B cell (primary cell): ENCODE data around the gene POC1B. TPM values are rescaled to one million over a fixed set of nuclear protein-coding genes. Genes with fewer than 3 reads are reported as not detected.

Source experiments
- ATAC-seq: fragments of 200-7000 bp; cut with Tn5 transposase; one replicate; pipeline ENCODE4 v1.10.0; 2021; ENCODE audit warnings: low read depth, mild to moderate bottlenecking, moderate number of reproducible peaks, moderate library complexity
- CTCF ChIA-PET: fragments of 350-600 bp; sonication (Branson Sonifier 250); formaldehyde crosslinking; loops from one replicate; lab custom pipeline; 2021; ENCODE audit warnings: antibody characterized with exemption, inconsistent platforms; lab: Charles Lee
- POLR2A ChIA-PET: fragments of 350-600 bp; sonication (Branson Sonifier 250); formaldehyde crosslinking; loops from one replicate; lab custom pipeline; 2021; ENCODE audit warnings: antibody characterized with exemption; lab: Charles Lee
- DNase-seq: peaks from one replicate; pipeline ENCODE4 v3.0.0; 2013
- H2AFZ ChIP-seq: 2 replicates; pipeline ENCODE4 v1.6.1; 2012; ENCODE audit warnings: mild to moderate bottlenecking, low read depth, low read length; ENCODE audit not compliant: insufficient read depth, poor library complexity, severe bottlenecking
- H3K27ac ChIP-seq, 2 donors: 1 replicate in 1 of 2; 2 replicates in 1 of 2; pipeline ENCODE4 v1.5.1; 2012 to 2013; ENCODE audit warnings: low read length in 2 of 2, mild to moderate bottlenecking in 2 of 2, moderate library complexity in 1 of 2
- H3K27me3 ChIP-seq, 4 experiments: fragments of 200-600 bp in 1 of 4; sonication (generic) in 1 of 4; replicated peaks in 1 of 4; 1 replicate in 2 of 4; 2 replicates in 2 of 4; pipeline versions ENCODE4 v1.6.1 to v1.7.0; 2013 to 2016; ENCODE audit warnings: low read length in 3 of 4, mild to moderate bottlenecking in 2 of 4, mixed read lengths in 1 of 4, moderate library complexity in 1 of 4; ENCODE audit not compliant: insufficient read depth in 4 of 4, control insufficient read depth in 3 of 4; ENCODE audit errors: control extremely low read depth in 1 of 4
- H3K36me3 ChIP-seq, 2 experiments: replicated peaks in 1 of 2; 1 replicate in 1 of 2; 2 replicates in 1 of 2; pipeline versions ENCODE4 v1.6.1 to v1.7.1; 2013; ENCODE audit warnings: low read length in 1 of 2; ENCODE audit not compliant: insufficient read depth in 2 of 2, control insufficient read depth in 1 of 2; ENCODE audit errors: control extremely low read depth in 1 of 2, extremely low read depth in 1 of 2
- H3K4me1 ChIP-seq, 2 donors: fragments of 200-600 bp in 1 of 2; sonication (generic) in 1 of 2; 1 replicate in 1 of 2; 2 replicates in 1 of 2; pipeline versions ENCODE4 v1.5.1 to v1.6.1; 2013 to 2017; ENCODE audit warnings: low read length in 2 of 2; ENCODE audit not compliant: control insufficient read depth in 2 of 2, insufficient read depth in 2 of 2
- H3K4me2 ChIP-seq: replicated peaks from 2 replicates; pipeline ENCODE3; 2012; ENCODE audit warnings: mild to moderate bottlenecking, low read depth, low read length; ENCODE audit not compliant: poor library complexity, severe bottlenecking
- H3K4me3 ChIP-seq, 5 experiments: fragments of 200-600 bp in 1 of 5; sonication (generic) in 1 of 5; 1 replicate in 3 of 5; 2 replicates in 2 of 5; pipeline versions ENCODE4 v1.5.1 to v1.7.0; 2011 to 2016; ENCODE audit warnings: low read length in 4 of 5, mild to moderate bottlenecking in 4 of 5, low read depth in 2 of 5, control low read depth in 1 of 5, moderate library complexity in 1 of 5; ENCODE audit not compliant: insufficient read depth in 1 of 5; ENCODE audit errors: control extremely low read depth in 1 of 5, extremely low read depth in 1 of 5
- H3K79me2 ChIP-seq: fragments of 200-600 bp; sonication (generic); one replicate; pipeline ENCODE4 v1.6.0; 2016; ENCODE audit warnings: low read length; ENCODE audit not compliant: control insufficient read depth, insufficient read depth
- H3K9ac ChIP-seq: fragments of 200-600 bp; sonication (generic); 2 replicates; pipeline ENCODE4 v1.6.1; 2017; ENCODE audit warnings: mild to moderate bottlenecking, low read length, moderate library complexity
- H3K9me3 ChIP-seq, 3 donors: one replicate each; pipeline versions ENCODE4 v1.6.1 to v1.7.1; 2013; ENCODE audit warnings: low read length in 2 of 3; ENCODE audit not compliant: control insufficient read depth in 2 of 3, insufficient read depth in 1 of 3; ENCODE audit errors: control extremely low read depth in 1 of 3
- H4K20me1 ChIP-seq: 2 replicates; pipeline ENCODE4 v1.6.0; 2012; ENCODE audit warnings: mild to moderate bottlenecking, low read length; ENCODE audit not compliant: insufficient read depth, control insufficient read depth, poor library complexity, severe bottlenecking
- H3K27ac Mint-ChIP-seq: one replicate; pipeline ENCODE4 v1.8.0; 2021; ENCODE audit warnings: mixed read lengths
- H3K27me3 Mint-ChIP-seq: one replicate; pipeline ENCODE4 v1.8.0; 2021; ENCODE audit warnings: mixed read lengths
- H3K4me1 Mint-ChIP-seq: one replicate; pipeline ENCODE4 v1.8.0; 2021; ENCODE audit warnings: mixed read lengths
- H3K4me3 Mint-ChIP-seq: one replicate; pipeline ENCODE4 v1.8.0; 2021; ENCODE audit warnings: mixed read lengths
- H3K9me3 Mint-ChIP-seq: one replicate; pipeline ENCODE4 v1.8.0; 2022; ENCODE audit warnings: mixed read lengths; ENCODE audit not compliant: insufficient read depth
- CTCF ChIP-seq: fragments of 200-600 bp; IDR thresholded peaks from one replicate; pipeline ENCODE4 v1.8.0; 2022; ENCODE audit warnings: antibody characterized with exemption, mild to moderate bottlenecking
- EZH2 ChIP-seq: IDR thresholded peaks from 2 replicates; pipeline ENCODE4 v1.6.1; 2012; ENCODE audit warnings: borderline replicate concordance, low read depth, mild to moderate bottlenecking, moderate library complexity, low read length; ENCODE audit not compliant: insufficient read depth, poor library complexity, severe bottlenecking
- WGBS: methylation state at CpG from one replicate; pipeline ENCODE4 v1.1.5; 2013; ENCODE audit warnings: missing lambda C conversion rate; ENCODE audit not compliant: insufficient coverage; 5-methylcytosine and 5-hydroxymethylcytosine counted together
- intact Hi-C: fragments of 100-400 bp; cut with micrococcal nuclease; formaldehyde crosslinking; loops from one replicate; pipeline ENCODE4 v1.10.0; 2022
- polyA plus RNA-seq: library from polyadenylated mRNA; depleted of rRNA; stranded (reverse); fragments of >200 nt; gene quantifications from 2 replicates; pipeline ENCODE4 v1.2.3, GENCODE V29; 2012
- total RNA-seq, 2 donors: library from RNA; stranded (reverse); fragments of 120-200 nt in 1 of 2; gene quantifications; 1 replicate in 1 of 2; 2 replicates in 1 of 2; pipeline versions ENCODE4 v1.2.3 to v1.2.4, GENCODE V29; 2013 to 2022

Gene POC1B
- total and polyA plus RNA-seq, 2 donors (not counting 1 experiment from before 2014, with no cell fraction given) = 12.0 to 39.5 TPM

- ChIA-PET POLR2A (no interaction called here), CTCF (no interaction called here)
- H3K79me2 ChIP-seq = no peaks in the 10 kb centered on the region
- no peaks in the 10 kb centered on the region for H3K36me3 ChIP-seq
- no peaks in the 10 kb centered on the region for H3K4me1 ChIP-seq
- H3K9ac ChIP-seq = no peak overlapping the region
- peaks cover 0 to 5% (median 0%) of the 10 kb centered on the region in 3 donors for H3K9me3 ChIP-seq
- no peak overlapping the region for H3K27ac ChIP-seq
- intact Hi-C loops = no loop called here
- Mint-ChIP-seq H3K9me3 (no peaks in the 10 kb centered on the region), H3K4me3 (no peak overlapping the region), H3K4me1 (no peaks in the 10 kb centered on the region), H3K27me3 (no peaks in the 10 kb centered on the region), H3K27ac (no peak overlapping the region)
- H3K4me3 ChIP-seq = no peak overlapping the region
- no peaks in the 10 kb centered on the region for H4K20me1 ChIP-seq
- no peak for ATAC-seq
- TF ChIP-seq CTCF (no peak), EZH2 (no peak)
- no peak for DNase-seq
- H3K4me2 ChIP-seq = no peak overlapping the region
- no peaks in the 10 kb centered on the region for H3K27me3 ChIP-seq
- H2AFZ ChIP-seq = no peak overlapping the region
- 67% methylated on average over 1 of the region's 3 CpGs for WGBS
These were observed 112.6 kb downstream of the POC1B start for GRCh38 chr12:89413234-89413633.

- DNase-seq = no peak
- no peaks in the 10 kb centered on the region for H4K20me1 ChIP-seq
- no peaks in the 10 kb centered on the region for H3K79me2 ChIP-seq
- no peak overlapping the region for H2AFZ ChIP-seq
- no peaks in the 10 kb centered on the region for H3K4me1 ChIP-seq
- TF ChIP-seq CTCF = no peak
- TF ChIP-seq EZH2 = no peak
- 95% methylated on average over 5 of the region's 6 CpGs for WGBS
- H3K4me2 ChIP-seq = no peak overlapping the region
- intact Hi-C loops = no loop called here
- ChIA-PET CTCF (no interaction called here), POLR2A (no interaction called here)
- Mint-ChIP-seq H3K27me3 (no peaks in the 10 kb centered on the region), H3K27ac (no peak overlapping the region), H3K4me1 (no peaks in the 10 kb centered on the region), H3K9me3 (no peaks in the 10 kb centered on the region), H3K4me3 (no peak overlapping the region)
- peaks cover 0 to 5% (median 0%) of the 10 kb centered on the region in 3 donors for H3K9me3 ChIP-seq
- ATAC-seq = no peak
- no peak overlapping the region for H3K4me3 ChIP-seq
- no peak overlapping the region for H3K9ac ChIP-seq
- no peak overlapping the region for H3K27ac ChIP-seq
- no peaks in the 10 kb centered on the region for H3K36me3 ChIP-seq
- H3K27me3 ChIP-seq = no peaks in the 10 kb centered on the region
These were observed 113.2 kb downstream of the POC1B start for GRCh38 chr12:89412665-89413064.
